GM19351 (cell line): ENCODE measurements around the gene TSHZ2.

ENCODE experiments used
- ATAC-seq: cut with Tn5 transposase; IDR thresholded peaks from one replicate; pipeline ENCODE4 v1.9.1; 2021; ENCODE audit warnings: mild to moderate bottlenecking, moderate library complexity; ENCODE audit not compliant: unreplicated experiment

TSHZ2 gene

DNA sequence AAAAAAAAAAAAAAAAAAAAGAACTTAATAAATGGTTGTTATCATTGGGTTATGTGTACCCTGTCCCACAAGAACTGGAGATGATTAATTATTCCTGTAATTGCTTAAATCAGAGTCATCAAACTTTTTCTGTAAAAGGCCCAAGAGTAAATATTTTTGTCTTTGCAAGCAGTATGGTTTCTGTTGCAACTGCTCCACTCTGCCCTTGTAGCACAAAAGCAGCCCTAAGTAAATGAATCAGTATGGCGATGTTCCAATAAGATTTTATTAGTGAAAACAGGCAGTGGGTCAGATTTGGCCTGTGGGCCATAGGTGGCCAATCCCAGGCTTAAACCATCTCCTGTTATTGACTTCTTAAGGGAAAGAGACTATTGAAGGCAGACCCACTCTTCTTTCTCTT is 252.7 kb downstream of the TSHZ2 start:
- no peak for ATAC-seq

DNA sequence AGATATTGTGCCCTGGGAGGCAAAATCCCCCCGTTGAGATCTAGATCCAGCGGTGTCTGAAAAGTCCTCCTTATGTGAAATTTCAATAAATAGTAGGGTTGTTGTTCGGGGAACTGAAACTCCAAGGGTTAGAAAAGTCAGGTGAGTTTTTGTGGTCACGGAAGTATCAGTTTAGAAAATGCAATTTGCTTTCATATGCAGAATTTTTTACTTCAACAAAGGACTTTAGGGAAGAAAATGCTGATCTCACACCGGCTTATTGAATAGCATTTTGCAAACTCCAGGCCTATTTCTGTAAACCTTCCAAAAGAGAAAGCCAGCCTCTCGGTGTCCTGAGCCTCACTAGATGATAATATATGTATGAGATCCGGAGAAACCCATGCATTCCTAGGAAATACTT is 254.7 kb downstream of the TSHZ2 start:
- ATAC-seq, result no peak

- no peak for ATAC-seq
These were observed 255.4 kb downstream of the TSHZ2 start for GRCh38 chr20:53227523-53227922.

DNA sequence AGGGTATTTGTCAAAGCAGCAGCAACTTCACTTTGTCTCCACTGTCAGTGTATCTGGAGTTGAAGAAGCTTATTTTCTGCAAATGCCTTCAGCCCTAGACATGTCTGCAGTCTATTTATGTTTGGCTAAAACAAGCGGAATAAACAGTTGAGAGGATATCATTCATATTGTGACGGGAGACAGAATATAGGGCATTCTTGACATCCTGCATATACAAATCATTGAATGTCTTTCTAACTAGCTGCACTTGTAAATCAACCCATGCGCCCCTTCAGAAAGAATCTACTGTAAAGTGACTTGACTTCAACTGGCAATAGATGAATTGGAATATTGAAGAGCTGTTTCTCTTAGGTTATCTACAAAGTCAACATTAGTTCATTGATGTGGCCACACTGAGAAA is 258.9 kb downstream of the TSHZ2 start:
- ATAC-seq, result no peak

DNA sequence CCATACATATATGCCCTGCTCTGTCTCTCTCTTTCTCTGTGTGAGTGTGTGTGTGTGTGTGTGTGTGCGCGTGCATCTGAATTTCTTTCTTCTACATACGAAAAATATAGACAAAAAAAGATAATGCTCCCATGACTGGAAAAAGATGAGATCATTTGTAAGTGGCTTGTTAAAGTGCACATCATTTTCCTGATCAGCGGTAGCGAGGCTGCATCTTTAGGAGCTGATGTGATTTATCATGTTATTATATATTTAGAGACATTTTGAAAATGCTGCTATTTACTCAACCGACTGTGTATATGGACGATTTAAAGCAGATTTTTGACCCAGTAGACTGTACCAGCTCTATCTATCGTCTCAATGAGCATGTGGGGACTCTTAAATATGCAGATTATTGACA is 265.3 kb downstream of the TSHZ2 start:
- no peak for ATAC-seq

DNA sequence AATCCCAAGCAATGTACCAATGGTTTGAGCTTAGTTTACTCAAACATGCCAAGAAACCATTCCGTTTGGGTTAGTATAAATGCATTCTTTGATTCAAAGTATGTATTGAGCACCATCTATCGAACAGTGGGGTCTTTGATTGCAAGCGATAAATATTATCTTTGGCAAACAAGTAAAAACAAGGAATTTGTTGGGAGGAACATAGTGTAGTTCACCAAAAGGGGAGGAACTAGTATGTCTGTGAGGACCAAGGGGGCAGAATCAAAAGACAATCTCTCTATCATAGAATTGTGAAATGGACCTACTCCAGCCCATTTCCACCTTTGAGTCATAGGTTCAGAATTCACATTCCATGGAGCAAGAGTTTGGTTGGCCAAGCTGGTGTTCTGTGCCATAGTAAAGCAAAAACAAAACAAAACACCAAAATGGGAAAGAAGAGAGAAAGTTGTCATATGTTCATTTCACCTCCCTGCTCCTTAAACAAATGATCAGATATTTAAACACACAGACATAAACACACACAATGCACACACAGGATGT is 266.0 kb downstream of the TSHZ2 start:
- ATAC-seq, result no peak

DNA sequence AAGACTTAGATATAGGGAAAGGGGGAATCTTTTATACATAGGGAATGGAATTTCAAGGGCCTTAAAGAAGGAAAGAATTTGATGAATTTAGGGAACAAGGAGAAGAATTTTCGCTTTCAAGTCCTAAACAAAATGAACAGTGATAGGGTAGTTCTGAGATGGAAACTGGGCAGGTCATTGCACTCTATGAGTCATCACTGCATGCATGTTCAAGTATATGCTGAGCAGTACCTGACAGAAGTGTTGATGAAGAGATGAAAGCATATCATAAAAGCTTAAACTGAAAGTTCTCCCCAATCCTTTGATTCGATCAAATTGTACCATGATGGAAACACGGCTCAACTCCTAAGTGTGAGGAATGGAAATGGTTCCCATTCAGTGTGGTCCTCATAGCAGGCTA is 271.0 kb downstream of the TSHZ2 start:
- ATAC-seq, result no peak

GRCh38 chr20:53244711-53245110 is 272.6 kb downstream of the TSHZ2 start:
- no peak for ATAC-seq

DNA sequence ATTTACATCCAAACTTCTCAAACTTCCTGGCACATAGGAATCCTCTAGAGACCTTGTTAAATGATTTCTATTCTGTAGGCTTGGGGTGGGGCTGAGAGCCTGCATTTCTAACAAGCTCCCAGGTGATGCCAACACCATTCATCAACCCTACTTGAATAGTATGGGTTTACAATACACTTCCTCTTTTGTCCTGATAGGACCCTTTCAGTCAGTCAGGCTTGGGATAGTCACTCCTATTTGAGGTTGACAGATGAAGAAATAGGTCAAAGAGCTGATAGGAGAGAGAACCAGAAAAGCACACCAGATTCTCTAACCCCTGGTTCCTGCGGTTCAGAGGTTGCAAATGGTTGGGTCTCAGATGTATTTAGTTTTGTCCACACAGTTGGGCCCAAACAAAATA is 273.4 kb downstream of the TSHZ2 start:
- no peak for ATAC-seq

DNA sequence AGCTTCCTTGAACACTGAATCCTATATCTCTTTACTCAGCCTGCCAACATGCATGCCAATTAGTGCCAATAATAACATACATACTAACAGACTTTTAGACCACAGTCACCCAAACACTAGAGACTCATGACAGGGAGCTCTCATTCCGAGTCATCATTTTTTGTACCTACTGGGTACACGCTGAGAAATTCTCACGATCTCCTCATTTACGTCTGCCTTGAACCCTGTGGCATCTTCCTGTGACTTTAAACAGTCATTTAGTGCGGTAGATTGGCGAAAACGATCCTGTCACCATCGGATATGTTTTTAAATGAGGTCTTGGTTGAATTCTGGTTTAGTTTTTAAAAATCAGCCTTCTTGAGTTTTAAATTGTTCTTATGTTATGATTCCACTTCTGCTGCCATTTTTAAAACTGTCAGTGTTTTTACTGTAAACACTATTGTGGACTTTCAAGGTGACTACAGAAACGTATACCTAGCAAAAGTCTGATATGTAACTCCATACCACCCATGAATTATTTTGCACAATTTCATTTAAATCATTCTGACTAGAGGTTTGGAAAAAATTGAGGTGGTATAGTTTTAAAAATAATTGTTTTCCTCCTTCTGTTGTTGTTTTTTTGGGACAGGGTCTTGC is 275.4 kb downstream of the TSHZ2 start:
- no peak for ATAC-seq

GRCh38 chr20:53250456-53250855 is 278.3 kb downstream of the TSHZ2 start:
- no peak for ATAC-seq

DNA sequence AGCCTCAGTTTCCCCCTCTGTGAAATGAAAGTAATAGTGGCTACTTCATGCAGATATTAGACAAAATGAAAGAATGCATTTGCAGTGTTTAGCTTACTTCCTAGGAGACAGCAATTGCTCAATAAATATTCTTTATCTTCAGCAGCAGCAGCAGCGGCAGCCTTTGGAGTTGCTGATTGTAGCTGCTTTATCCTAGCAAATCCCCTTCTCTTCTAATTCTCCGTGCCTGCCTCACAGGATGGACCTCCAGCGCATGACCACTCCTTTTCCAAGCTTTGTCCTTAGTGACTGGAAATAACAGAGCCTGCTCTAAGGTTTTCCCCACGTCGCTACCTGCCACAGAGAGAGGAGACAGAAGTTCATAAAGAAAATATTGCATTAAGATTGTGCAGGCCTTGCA is 279.8 kb downstream of the TSHZ2 start:
- ATAC-seq, result no peak

GRCh38 chr20:53253668-53254067 is 281.5 kb downstream of the TSHZ2 start:
- ATAC-seq, result no peak

GRCh38 chr20:53255102-53255710 is 283.0 kb downstream of the TSHZ2 start:
- ATAC-seq, result no peak

GRCh38 chr20:53258741-53259140 is 286.6 kb downstream of the TSHZ2 start:
- ATAC-seq, result no peak

DNA sequence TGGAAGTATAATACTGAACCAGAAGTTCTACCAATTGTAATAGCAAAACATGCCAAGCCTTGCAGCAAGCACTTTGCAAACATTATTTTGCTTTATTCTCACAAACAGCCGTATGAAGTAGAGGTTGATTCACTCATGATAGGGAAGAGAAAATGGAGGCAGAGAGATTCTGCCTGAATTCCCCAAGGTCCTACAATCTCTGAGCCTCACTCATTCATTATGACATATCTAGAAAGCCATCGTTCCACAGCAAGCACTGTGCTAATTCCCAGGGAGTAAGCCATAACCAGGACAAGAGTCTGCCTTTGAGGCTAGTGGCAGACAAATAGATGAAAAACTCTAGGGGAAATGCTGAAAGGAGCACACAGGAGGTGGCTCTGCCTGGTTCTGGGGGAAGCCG is 288.0 kb downstream of the TSHZ2 start:
- ATAC-seq, result no peak

DNA sequence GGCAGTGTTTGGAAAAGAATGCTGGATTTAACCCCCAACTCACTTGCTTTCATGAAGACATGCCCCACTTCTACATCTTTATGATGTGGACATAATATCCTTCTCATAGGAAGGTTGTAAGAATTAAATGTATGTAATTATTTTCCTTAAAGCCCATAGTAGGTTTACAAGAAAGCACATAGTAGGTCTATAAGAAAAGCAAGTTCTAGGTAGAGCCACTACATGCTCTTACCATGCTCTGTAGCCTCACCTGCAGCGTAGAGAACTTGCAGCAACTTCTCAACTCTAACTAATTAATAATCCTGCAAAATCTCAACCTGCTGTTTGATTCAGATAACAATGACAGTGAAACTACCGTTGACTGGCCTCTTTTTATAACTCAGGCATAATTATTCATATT is 288.4 kb downstream of the TSHZ2 start:
- no peak for ATAC-seq

DNA sequence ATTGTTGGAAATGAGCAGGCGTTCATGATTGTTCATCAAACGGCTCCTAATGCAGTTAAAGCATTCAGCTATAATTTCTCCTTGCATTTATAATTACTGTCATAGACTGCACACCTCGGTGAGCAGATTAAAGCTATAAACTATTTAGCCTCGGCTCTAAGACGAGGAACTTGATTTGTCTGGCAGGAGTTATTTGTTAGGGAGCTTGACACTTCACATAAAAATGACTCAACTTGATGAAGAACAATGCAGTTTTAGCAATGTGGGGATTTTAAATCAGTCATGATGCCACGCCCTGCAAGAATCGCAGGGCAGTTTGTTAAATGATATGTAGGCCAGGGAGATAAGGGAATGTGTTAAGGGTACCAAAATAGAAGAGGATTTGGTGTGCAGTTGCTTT is 290.2 kb downstream of the TSHZ2 start:
- ATAC-seq, result no peak

- no peak for ATAC-seq
These were observed 291.6 kb downstream of the TSHZ2 start for GRCh38 chr20:53263554-53264438.

- no peak for ATAC-seq
These were observed 292.4 kb downstream of the TSHZ2 start for GRCh38 chr20:53264604-53265003.

GRCh38 chr20:53265304-53265875 is 293.2 kb downstream of the TSHZ2 start:
- ATAC-seq, result no peak
